ENCODE results near the gene PTPRM. TPM values are rescaled to one million over a fixed set of nuclear protein-coding genes. Genes with fewer than 3 reads are reported as not detected.

The PTPRM gene
- total and polyA plus RNA-seq, 2 experiments from 2014 or later, result 1.6 to 5.3 TPM

DNA sequence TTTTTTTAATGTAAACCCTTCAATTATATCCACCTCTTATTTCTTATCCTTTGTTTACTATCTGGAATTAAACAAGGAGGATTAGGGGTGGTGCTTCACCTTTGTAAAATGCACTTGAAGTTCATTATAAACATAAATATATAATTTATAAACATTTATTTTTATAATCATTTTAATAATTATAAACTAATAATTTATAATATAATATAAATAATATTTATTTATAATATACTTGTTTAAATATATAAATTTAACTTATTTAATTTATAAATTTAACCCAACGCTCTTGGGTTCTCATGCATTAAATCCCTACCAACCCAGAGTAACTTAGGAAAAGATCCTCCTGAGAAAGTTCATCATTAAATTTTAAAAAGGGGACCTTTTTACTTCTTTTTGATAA lies 452.5 kb downstream of the PTPRM start:
- no peaks in the 10 kb centered on the region for H3K27me3 ChIP-seq (ENCODE audit: insufficient read depth)
- H3K36me3 ChIP-seq (ENCODE audit: insufficient read depth), result no peaks in the 10 kb centered on the region
- no peaks in the 10 kb centered on the region for H3F3A ChIP-seq (replicated peaks; ENCODE audit: low read depth)
- H3K9me3 Mint-ChIP-seq, result no peaks in the 10 kb centered on the region
- no peak overlapping the region for H3K4me2 ChIP-seq
- H3K27ac Mint-ChIP-seq, result no peak overlapping the region
- H3K79me2 ChIP-seq (replicated peaks; ENCODE audit: insufficient read depth), result no peaks in the 10 kb centered on the region
- ATAC-seq (no peak), DNase-seq (ENCODE audit: low spot score) (no peak)
- no peaks in the 10 kb centered on the region for H3K36me3 Mint-ChIP-seq (ENCODE audit: low read depth)
- peaks cover 11% of the 10 kb centered on the region for H3K4me1 Mint-ChIP-seq
- H3K4me3 ChIP-seq, result no peak overlapping the region
- H2AFZ ChIP-seq, result no peak overlapping the region
- TF ChIP-seq, protein P1, sequence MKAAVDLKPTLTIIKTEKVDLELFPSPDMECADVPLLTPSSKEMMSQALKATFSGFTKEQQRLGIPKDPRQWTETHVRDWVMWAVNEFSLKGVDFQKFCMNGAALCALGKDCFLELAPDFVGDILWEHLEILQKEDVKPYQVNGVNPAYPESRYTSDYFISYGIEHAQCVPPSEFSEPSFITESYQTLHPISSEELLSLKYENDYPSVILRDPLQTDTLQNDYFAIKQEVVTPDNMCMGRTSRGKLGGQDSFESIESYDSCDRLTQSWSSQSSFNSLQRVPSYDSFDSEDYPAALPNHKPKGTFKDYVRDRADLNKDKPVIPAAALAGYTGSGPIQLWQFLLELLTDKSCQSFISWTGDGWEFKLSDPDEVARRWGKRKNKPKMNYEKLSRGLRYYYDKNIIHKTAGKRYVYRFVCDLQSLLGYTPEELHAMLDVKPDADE (IDR thresholded peaks at IDR 0.05), result no peak
- TF ChIP-seq EZH2phosphoT487 (IDR thresholded peaks at IDR 0.05; ENCODE audit: unreplicated experiment), result no peak
- no peak for TF ChIP-seq EZH2 (IDR thresholded peaks at IDR 0.05; ENCODE audit: low read depth, unreplicated experiment)
- TF ChIP-seq JUNB (IDR thresholded peaks at IDR 0.05; ENCODE audit: unreplicated experiment), result no peak
- no peak for TF ChIP-seq CREB1 (CRISPR knock-in tag; IDR thresholded peaks at IDR 0.05; ENCODE audit: low read depth)
- no peak for TF ChIP-seq ZNF114 (CRISPR knock-in tag; IDR thresholded peaks at IDR 0.05)
- no peak for TF ChIP-seq NANOG (IDR thresholded peaks at IDR 0.05; ENCODE audit: borderline replicate concordance)
- TF ChIP-seq, protein P2, sequence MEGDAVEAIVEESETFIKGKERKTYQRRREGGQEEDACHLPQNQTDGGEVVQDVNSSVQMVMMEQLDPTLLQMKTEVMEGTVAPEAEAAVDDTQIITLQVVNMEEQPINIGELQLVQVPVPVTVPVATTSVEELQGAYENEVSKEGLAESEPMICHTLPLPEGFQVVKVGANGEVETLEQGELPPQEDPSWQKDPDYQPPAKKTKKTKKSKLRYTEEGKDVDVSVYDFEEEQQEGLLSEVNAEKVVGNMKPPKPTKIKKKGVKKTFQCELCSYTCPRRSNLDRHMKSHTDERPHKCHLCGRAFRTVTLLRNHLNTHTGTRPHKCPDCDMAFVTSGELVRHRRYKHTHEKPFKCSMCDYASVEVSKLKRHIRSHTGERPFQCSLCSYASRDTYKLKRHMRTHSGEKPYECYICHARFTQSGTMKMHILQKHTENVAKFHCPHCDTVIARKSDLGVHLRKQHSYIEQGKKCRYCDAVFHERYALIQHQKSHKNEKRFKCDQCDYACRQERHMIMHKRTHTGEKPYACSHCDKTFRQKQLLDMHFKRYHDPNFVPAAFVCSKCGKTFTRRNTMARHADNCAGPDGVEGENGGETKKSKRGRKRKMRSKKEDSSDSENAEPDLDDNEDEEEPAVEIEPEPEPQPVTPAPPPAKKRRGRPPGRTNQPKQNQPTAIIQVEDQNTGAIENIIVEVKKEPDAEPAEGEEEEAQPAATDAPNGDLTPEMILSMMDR (conservative IDR thresholded peaks at IDR 0.05; ENCODE audit: low read depth in 2 of 2), result no peak
- no peak for TF ChIP-seq ZNF331 (CRISPR knock-in tag; IDR thresholded peaks at IDR 0.05; ENCODE audit: low read depth)
- no peak for TF ChIP-seq STAT1 (IDR thresholded peaks at IDR 0.05; ENCODE audit: unreplicated experiment)
- TF ChIP-seq, protein P3, sequence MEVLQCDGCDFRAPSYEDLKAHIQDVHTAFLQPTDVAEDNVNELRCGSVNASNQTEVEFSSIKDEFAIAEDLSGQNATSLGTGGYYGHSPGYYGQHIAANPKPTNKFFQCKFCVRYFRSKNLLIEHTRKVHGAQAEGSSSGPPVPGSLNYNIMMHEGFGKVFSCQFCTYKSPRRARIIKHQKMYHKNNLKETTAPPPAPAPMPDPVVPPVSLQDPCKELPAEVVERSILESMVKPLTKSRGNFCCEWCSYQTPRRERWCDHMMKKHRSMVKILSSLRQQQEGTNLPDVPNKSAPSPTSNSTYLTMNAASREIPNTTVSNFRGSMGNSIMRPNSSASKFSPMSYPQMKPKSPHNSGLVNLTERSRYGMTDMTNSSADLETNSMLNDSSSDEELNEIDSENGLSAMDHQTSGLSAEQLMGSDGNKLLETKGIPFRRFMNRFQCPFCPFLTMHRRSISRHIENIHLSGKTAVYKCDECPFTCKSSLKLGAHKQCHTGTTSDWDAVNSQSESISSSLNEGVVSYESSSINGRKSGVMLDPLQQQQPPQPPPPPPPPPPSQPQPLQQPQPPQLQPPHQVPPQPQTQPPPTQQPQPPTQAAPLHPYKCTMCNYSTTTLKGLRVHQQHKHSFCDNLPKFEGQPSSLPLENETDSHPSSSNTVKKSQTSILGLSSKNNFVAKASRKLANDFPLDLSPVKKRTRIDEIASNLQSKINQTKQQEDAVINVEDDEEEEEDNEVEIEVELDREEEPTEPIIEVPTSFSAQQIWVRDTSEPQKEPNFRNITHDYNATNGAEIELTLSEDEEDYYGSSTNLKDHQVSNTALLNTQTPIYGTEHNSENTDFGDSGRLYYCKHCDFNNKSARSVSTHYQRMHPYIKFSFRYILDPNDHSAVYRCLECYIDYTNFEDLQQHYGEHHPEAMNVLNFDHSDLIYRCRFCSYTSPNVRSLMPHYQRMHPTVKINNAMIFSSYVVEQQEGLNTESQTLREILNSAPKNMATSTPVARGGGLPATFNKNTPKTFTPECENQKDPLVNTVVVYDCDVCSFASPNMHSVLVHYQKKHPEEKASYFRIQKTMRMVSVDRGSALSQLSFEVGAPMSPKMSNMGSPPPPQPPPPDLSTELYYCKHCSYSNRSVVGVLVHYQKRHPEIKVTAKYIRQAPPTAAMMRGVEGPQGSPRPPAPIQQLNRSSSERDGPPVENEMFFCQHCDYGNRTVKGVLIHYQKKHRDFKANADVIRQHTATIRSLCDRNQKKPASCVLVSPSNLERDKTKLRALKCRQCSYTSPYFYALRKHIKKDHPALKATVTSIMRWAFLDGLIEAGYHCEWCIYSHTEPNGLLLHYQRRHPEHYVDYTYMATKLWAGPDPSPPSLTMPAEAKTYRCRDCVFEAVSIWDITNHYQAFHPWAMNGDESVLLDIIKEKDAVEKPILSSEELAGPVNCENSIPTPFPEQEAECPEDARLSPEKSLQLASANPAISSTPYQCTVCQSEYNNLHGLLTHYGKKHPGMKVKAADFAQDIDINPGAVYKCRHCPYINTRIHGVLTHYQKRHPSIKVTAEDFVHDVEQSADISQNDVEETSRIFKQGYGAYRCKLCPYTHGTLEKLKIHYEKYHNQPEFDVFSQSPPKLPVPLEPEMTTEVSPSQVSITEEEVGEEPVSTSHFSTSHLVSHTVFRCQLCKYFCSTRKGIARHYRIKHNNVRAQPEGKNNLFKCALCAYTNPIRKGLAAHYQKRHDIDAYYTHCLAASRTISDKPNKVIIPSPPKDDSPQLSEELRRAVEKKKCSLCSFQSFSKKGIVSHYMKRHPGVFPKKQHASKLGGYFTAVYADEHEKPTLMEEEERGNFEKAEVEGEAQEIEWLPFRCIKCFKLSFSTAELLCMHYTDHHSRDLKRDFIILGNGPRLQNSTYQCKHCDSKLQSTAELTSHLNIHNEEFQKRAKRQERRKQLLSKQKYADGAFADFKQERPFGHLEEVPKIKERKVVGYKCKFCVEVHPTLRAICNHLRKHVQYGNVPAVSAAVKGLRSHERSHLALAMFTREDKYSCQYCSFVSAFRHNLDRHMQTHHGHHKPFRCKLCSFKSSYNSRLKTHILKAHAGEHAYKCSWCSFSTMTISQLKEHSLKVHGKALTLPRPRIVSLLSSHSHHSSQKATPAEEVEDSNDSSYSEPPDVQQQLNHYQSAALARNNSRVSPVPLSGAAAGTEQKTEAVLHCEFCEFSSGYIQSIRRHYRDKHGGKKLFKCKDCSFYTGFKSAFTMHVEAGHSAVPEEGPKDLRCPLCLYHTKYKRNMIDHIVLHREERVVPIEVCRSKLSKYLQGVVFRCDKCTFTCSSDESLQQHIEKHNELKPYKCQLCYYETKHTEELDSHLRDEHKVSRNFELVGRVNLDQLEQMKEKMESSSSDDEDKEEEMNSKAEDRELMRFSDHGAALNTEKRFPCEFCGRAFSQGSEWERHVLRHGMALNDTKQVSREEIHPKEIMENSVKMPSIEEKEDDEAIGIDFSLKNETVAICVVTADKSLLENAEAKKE (CRISPR knock-in tag; IDR thresholded peaks at IDR 0.05), result no peak
- no peak for TF ChIP-seq POLR2AphosphoS5 (IDR thresholded peaks at IDR 0.05; ENCODE audit: low read depth)
- TF ChIP-seq, protein P4, sequence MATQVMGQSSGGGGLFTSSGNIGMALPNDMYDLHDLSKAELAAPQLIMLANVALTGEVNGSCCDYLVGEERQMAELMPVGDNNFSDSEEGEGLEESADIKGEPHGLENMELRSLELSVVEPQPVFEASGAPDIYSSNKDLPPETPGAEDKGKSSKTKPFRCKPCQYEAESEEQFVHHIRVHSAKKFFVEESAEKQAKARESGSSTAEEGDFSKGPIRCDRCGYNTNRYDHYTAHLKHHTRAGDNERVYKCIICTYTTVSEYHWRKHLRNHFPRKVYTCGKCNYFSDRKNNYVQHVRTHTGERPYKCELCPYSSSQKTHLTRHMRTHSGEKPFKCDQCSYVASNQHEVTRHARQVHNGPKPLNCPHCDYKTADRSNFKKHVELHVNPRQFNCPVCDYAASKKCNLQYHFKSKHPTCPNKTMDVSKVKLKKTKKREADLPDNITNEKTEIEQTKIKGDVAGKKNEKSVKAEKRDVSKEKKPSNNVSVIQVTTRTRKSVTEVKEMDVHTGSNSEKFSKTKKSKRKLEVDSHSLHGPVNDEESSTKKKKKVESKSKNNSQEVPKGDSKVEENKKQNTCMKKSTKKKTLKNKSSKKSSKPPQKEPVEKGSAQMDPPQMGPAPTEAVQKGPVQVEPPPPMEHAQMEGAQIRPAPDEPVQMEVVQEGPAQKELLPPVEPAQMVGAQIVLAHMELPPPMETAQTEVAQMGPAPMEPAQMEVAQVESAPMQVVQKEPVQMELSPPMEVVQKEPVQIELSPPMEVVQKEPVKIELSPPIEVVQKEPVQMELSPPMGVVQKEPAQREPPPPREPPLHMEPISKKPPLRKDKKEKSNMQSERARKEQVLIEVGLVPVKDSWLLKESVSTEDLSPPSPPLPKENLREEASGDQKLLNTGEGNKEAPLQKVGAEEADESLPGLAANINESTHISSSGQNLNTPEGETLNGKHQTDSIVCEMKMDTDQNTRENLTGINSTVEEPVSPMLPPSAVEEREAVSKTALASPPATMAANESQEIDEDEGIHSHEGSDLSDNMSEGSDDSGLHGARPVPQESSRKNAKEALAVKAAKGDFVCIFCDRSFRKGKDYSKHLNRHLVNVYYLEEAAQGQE (IDR thresholded peaks at IDR 0.05; ENCODE audit: unreplicated experiment), result no peak
- H3K9me2 ChIP-seq (ENCODE audit: insufficient read depth), result peaks cover 3% of the 10 kb centered on the region; the same call in 1 of the 2 replicates
- H4K20me1 ChIP-seq (replicated peaks; ENCODE audit: insufficient read depth), result no peaks in the 10 kb centered on the region
- H3K27me3 Mint-ChIP-seq (ENCODE audit: insufficient read depth, low read depth, poor library complexity), result no peaks in the 10 kb centered on the region
- H3K27ac ChIP-seq (ENCODE audit: low read depth), result no peak overlapping the region
- peaks cover 6% of the 10 kb centered on the region; the same call in 1 of the 2 replicates for H3K4me1 ChIP-seq (ENCODE audit: insufficient read depth)
- no peak overlapping the region for H3K4me3 Mint-ChIP-seq
